ENCODE results near the gene RIT2.
"Not testable (repeated sequence)": the region's sequence is repeated elsewhere in the genome, so short reads cannot be mapped to it uniquely, and the experiment has no call there.

Gene RIT2

GRCh38 chr18:42745931-42746330 is 369.6 kb downstream of the RIT2 start:
- DNase-seq = no peak

DNA sequence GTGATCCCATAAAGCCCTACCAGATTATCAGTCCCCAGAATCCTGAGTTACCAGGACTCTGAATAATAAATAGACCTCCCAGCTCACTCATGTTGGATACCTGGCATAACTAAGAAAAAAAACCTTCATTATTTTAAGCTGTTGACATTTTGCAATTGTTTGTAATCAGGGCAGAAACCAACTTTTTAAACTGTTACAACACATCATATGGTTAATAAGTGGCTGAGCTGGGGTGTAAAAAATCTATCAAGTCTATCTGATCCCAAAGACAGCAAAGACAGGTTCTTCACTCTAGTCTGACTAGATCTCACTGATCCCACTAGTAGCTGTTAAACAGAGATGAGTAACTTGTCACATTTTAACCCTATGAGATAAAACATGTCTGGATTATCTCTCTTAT is 370.3 kb downstream of the RIT2 start:
- DNase-seq = no peak

DNA sequence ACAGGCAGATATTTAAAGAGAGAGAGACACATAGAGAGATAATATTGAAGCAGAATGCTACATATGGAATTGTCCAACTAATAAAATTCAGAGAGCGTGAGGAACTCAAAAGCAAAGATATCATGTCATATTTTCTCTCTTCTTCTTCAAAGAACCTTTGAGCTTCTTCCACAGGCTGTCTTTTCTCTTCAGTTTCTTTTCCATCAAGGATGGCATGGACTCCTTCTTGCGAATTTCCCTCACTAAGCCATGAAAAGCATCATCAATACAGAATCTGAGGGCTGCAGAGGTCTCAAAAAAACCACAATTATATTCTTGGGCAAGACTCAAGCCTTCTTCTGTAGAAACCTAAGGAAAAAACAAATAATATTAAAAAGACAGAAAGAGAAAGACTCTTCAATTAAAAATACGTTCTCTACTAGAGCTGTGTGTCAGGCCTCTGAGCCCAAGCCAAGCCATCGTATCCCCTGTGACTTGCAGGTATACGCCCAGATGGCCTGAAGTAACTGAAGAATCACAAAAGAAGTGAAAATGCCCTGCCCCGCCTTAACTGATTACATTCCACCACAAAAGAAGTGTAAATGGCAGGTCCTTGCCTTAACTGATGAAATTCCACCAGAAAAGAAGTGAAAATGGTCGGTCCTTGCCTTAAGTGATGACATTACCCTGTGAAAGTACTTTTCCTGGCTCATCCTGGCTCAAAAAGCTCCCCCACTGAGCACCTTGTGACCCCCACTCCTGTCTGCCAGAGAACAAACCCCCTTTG is 371.9 kb downstream of the RIT2 start:
- no peak for DNase-seq

- DNase-seq = no peak
Measured at GRCh38 chr18:42742969-42743368, 372.5 kb downstream of the RIT2 start.

DNA sequence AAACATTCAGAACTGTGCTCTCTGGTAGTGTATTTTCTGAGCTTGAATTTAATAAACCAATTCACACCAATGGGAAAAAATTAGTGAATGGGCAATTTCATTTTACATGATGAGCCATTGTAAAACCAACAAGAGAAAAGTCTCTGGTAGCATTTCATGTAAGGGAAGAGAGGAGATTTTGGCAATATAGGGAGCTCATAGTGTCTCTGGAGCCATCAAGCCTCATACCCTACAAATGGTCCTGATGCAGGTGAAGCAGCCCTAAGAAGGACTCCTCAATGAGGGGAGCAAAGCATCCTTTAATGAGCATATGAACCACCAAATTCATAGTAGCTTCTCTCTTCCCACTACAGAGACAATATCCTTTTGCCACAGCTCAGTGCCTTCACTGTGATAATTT is 373.0 kb downstream of the RIT2 start:
- no peak for DNase-seq

DNA sequence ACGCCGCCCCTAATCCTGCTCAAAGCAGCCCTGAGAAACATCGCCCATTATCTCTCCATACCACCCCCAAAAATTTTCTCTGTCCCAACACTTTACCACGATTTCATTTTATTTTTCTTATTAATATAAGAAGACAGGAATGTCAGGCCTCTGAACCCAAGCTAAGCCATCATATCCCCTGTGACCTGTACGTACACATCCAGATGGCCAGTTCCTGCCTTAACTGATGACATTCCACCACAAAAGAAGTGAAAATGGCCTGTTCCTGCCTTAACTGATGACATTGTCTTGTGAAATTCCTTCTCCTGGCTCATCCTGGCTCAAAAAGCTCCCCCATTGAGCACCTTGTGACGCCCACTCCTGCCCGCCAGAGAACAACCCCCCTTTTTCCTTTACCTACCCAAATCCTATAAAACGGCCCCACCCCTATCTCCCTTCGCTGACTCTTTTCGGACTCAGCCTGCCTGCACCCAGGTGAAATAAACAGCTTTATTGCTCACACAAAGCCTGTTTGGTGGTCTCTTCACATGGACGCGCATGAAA is 373.6 kb downstream of the RIT2 start:
- not testable (repeated sequence) for DNase-seq

- not testable (repeated sequence) for DNase-seq
Measured at GRCh38 chr18:42741299-42741698, 374.2 kb downstream of the RIT2 start.

GRCh38 chr18:42736074-42736473 is 379.4 kb downstream of the RIT2 start:
- peak; percentile 17 to 60 for DNase-seq

DNA sequence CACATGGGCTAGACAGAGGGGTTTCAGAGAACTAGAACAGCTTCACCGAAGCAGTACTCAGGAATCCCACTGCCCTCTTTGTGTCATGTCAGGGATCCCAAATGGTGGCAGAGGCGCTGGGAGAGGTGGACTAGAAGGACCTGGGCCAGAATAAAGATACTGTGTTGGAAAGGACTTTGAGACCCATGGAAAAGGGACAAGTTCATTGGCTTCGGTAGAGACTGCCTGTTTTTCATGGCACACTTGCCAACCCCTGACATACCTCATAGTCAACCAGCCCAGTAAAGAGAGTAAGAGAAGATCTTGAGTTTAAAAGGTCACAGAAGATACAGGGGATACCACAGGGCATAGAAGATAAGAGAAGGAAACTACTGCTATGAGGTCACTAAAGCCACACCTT is 381.0 kb downstream of the RIT2 start:
- DNase-seq = no peak

DNA sequence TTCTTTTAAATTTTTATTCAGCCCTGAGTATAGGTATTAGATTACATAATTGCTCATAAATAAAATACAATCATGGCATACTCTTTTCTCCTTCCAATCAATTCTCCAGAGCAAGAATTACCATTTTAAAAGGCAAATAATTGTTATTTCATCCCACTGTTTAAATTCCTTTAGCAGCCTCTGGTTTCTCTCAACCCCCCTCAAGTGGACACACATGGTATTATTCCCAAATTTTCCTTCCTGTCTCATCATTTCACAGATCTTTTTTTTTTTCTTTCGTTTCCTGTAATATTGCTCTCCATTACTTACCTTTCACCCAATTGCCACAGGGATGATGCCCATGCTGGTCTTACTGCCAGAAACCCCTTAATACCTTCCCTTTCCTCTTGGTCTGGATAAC is 385.2 kb downstream of the RIT2 start:
- peak in 1 of 2 experiments; percentile 3 for DNase-seq

GRCh38 chr18:42719221-42719620 is 396.3 kb downstream of the RIT2 start:
- peak; percentile 94 to 95 for DNase-seq

- DNase-seq = no peak
Measured at GRCh38 chr18:42712065-42712464, 403.4 kb downstream of the RIT2 start.

GRCh38 chr18:42707080-42707479 is 408.4 kb downstream of the RIT2 start:
- no peak for DNase-seq

DNA sequence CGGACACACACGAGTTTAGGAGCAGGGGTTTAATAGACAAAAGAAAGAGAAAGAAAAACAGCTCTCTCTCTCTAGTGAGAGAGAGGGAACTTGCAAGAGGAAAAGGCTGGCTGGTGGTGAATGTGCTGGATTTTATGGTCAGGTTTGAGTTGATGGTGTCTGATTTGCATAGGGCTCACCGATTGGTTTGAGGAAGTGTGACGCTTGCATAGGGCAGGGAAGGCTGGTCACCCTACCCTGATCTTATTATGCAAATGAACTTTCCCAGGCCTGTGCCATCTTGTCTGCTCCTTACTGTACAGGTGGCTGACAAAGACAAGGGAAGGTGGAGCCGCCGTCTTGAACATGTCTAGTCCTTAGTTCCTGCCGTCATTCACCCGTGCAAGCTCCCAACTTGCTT is 408.9 kb downstream of the RIT2 start:
- peak in 1 of 2 experiments; percentile 15 for DNase-seq

DNA sequence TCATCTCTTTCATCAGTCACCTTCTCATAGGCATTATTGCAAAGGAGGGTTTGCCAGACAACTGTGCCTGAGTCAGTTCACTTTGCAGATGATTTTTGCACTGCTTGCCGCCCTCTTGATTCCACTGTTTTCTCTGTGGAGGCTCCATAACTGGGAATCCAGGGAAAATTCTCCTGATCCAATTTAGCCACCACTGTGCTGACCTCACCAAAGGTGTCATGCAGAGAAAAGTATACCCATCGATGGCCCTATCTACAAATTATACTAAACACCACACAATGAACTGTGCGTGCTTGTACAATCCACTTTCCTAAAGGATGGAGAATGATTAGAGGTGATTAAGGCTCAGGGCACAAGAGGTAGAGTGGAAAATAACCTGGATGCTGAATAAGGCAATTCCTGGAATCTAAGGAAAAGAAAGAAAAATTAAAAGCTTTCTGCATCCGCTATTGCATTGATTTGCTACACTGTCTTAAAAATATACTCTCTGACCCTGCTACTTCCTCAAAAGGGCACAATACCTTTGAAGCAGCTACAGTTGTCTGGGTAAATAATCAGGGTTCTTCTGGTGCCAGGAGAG is 409.4 kb downstream of the RIT2 start:
- DNase-seq = no peak

Data from NCI-H446 (cell line).